Measurements from ENCODE around the gene CNNM1. TPM values are rescaled to one million over a fixed set of nuclear protein-coding genes. Genes with fewer than 3 reads are reported as not detected.

CNNM1 gene
- total RNA-seq, result 0.19 TPM
- long read RNA-seq, partial matches to known transcripts, result 0 of 1 reads
- long read RNA-seq, other reads (novel, unspliced or antisense), result 1 of 1 reads

GRCh38 chr10:99329304-99329553, at the start of gene CNNM1:
CNNM1 (plus strand) TSS chr10:99329356; CDS start chr10:99329388, 32 bp downstream.
- no peak for TF ChIP-seq CTCF (IDR thresholded peaks at IDR 0.05; ENCODE audit: borderline replicate concordance)
- Histone ChIP-seq H3K36me3 (no peaks in the 10 kb centered on the region), H3K9me3 (replicated peaks) (no peaks in the 10 kb centered on the region), H3K4me1 (peaks cover 19% of the 10 kb centered on the region), H3K27me3 (ENCODE audit: low read depth) (peaks cover 86% of the 10 kb centered on the region), H3K4me3 (peak within 1 kb of the TSS; percentile 68), H3K27ac (replicated peaks) (no peak within 1 kb of the TSS)
- intact Hi-C loops (cut with micrococcal nuclease), result no loop called here
- DNase-seq, result no peak

- Histone ChIP-seq H3K27ac (replicated peaks) (no peak overlapping the region), H3K36me3 (no peaks in the 10 kb centered on the region), H3K4me1 (no peaks in the 10 kb centered on the region), H3K4me3 (no peak overlapping the region), H3K27me3 (ENCODE audit: low read depth) (peaks cover 9% of the 10 kb centered on the region), H3K9me3 (replicated peaks) (peaks cover 19% of the 10 kb centered on the region)
- no peak for TF ChIP-seq CTCF (IDR thresholded peaks at IDR 0.05; ENCODE audit: borderline replicate concordance)
- intact Hi-C loops (cut with micrococcal nuclease), result no loop called here
- DNase-seq, result no peak
These were observed 49.5 kb upstream of the CNNM1 start for GRCh38 chr10:99279626-99280111.

- DNase-seq, result no peak
- Histone ChIP-seq H3K27me3 (ENCODE audit: low read depth) (peaks cover 6% of the 10 kb centered on the region), H3K27ac (replicated peaks) (no peak overlapping the region), H3K36me3 (no peaks in the 10 kb centered on the region), H3K4me3 (no peak overlapping the region), H3K4me1 (no peaks in the 10 kb centered on the region), H3K9me3 (replicated peaks) (peaks cover 21% of the 10 kb centered on the region)
- no peak for TF ChIP-seq CTCF (IDR thresholded peaks at IDR 0.05; ENCODE audit: borderline replicate concordance)
- intact Hi-C loops (cut with micrococcal nuclease), result no loop called here
These were observed 48.7 kb upstream of the CNNM1 start for GRCh38 chr10:99280472-99280871.

GRCh38 chr10:99285881-99286280, 43.3 kb upstream of the CNNM1 start:
- DNase-seq, result no peak
- Histone ChIP-seq H3K27ac (replicated peaks) (no peak overlapping the region), H3K4me1 (no peaks in the 10 kb centered on the region), H3K36me3 (no peaks in the 10 kb centered on the region), H3K9me3 (replicated peaks) (peaks cover 18% of the 10 kb centered on the region), H3K4me3 (no peak overlapping the region), H3K27me3 (ENCODE audit: low read depth) (peaks cover 5% of the 10 kb centered on the region)
- TF ChIP-seq CTCF (IDR thresholded peaks at IDR 0.05; ENCODE audit: borderline replicate concordance), result no peak
- intact Hi-C loops (cut with micrococcal nuclease), result no loop called here

- no peaks in the 10 kb centered on the region for H3K4me1 ChIP-seq
- no peak for TF ChIP-seq CTCF (IDR thresholded peaks at IDR 0.05; ENCODE audit: borderline replicate concordance)
- peaks cover 3% of the 10 kb centered on the region for H3K27me3 ChIP-seq (ENCODE audit: low read depth)
- H3K27ac ChIP-seq (replicated peaks), result no peak overlapping the region
- H3K9me3 ChIP-seq (replicated peaks), result no peaks in the 10 kb centered on the region
- intact Hi-C loops (cut with micrococcal nuclease), result no loop called here
- no peaks in the 10 kb centered on the region for H3K36me3 ChIP-seq
- no peak for DNase-seq
- no peak overlapping the region for H3K4me3 ChIP-seq
These were observed 38.9 kb upstream of the CNNM1 start for GRCh38 chr10:99290306-99290705.

GRCh38 chr10:99292159-99292558, 37.0 kb upstream of the CNNM1 start:
- H3K27ac ChIP-seq (replicated peaks), result no peak overlapping the region
- H3K4me1 ChIP-seq, result no peaks in the 10 kb centered on the region
- H3K4me3 ChIP-seq, result no peak overlapping the region
- no peaks in the 10 kb centered on the region for H3K36me3 ChIP-seq
- intact Hi-C loops (cut with micrococcal nuclease), result no loop called here
- H3K9me3 ChIP-seq (replicated peaks), result no peaks in the 10 kb centered on the region
- no peak for DNase-seq
- H3K27me3 ChIP-seq (ENCODE audit: low read depth), result peaks cover 2% of the 10 kb centered on the region
- no peak for TF ChIP-seq CTCF (IDR thresholded peaks at IDR 0.05; ENCODE audit: borderline replicate concordance)
